ENCODE results near the gene RIPPLY2. TPM values are rescaled to one million over a fixed set of nuclear protein-coding genes. Genes with fewer than 3 reads are reported as not detected.

Gene RIPPLY2
- total and polyA plus RNA-seq, 7 donors = 0.41 TPM; not detected in 6

GRCh38 chr6:83878902-83879644, 25.9 kb downstream of the RIPPLY2 start:
- DNase-seq = no peak
- Histone ChIP-seq H3K27me3 (no peaks in the 10 kb centered on the region), H3K36me3 (no peaks in the 10 kb centered on the region), H3K27ac (no peak overlapping the region), H3K4me1 (peaks cover 0 to 4% (median 2%) of the 10 kb centered on the region in 4 donors), H3K9me3 (no peaks in the 10 kb centered on the region), H3K4me3 (no peak overlapping the region)
- TF ChIP-seq POLR2A (IDR thresholded peaks at IDR 0.05) (no peak), CTCF (IDR thresholded peaks at IDR 0.05) (no peak), EP300 (IDR thresholded peaks at IDR 0.05) (no peak), POLR2AphosphoS5 (IDR thresholded peaks at IDR 0.05) (no peak)
- intact Hi-C loops (cut with DNase I) = no loop called here
- 53 to 79% methylated on average over 4 of the region's 4 CpGs for WGBS, 2 donors

GRCh38 chr6:83879746-83880145, 26.6 kb downstream of the RIPPLY2 start:
- Histone ChIP-seq H3K4me1 (peaks cover 0 to 4% (median 2%) of the 10 kb centered on the region in 4 donors), H3K4me3 (no peak overlapping the region), H3K27ac (no peak overlapping the region), H3K9me3 (no peaks in the 10 kb centered on the region), H3K27me3 (no peaks in the 10 kb centered on the region), H3K36me3 (no peaks in the 10 kb centered on the region)
- intact Hi-C loops (cut with DNase I) = loop anchor here (5.0 to 10.0 kb wide), 2 partner anchors 348 to 1445 kb away; partner anchors contain the start of gene CEP162
- WGBS, 2 donors = 92 to 96% methylated on average over 4 of the region's 4 CpGs
- DNase-seq = no peak
- no peak for TF ChIP-seq POLR2A (IDR thresholded peaks at IDR 0.05)
- no peak for TF ChIP-seq POLR2AphosphoS5 (IDR thresholded peaks at IDR 0.05)
- no peak for TF ChIP-seq EP300 (IDR thresholded peaks at IDR 0.05)
- no peak for TF ChIP-seq CTCF (IDR thresholded peaks at IDR 0.05)

GRCh38 chr6:83883240-83883639, 30.1 kb downstream of the RIPPLY2 start:
- Histone ChIP-seq H3K9me3 (no peaks in the 10 kb centered on the region), H3K27ac (no peak overlapping the region), H3K4me3 (no peak overlapping the region), H3K36me3 (no peaks in the 10 kb centered on the region), H3K4me1 (peaks cover 0 to 4% (median 2%) of the 10 kb centered on the region in 4 donors), H3K27me3 (no peaks in the 10 kb centered on the region)
- 28 to 51% methylated on average over 2 of the region's 2 CpGs for WGBS, 2 donors
- TF ChIP-seq EP300 (IDR thresholded peaks at IDR 0.05) = no peak
- TF ChIP-seq POLR2A (IDR thresholded peaks at IDR 0.05) = no peak
- TF ChIP-seq POLR2AphosphoS5 (IDR thresholded peaks at IDR 0.05) = no peak
- no peak for TF ChIP-seq CTCF (IDR thresholded peaks at IDR 0.05)
- no peak for DNase-seq
- intact Hi-C loops (cut with DNase I) = loop anchor here (5.0 to 10.0 kb wide), 2 partner anchors 344 to 1442 kb away; partner anchors contain the start of gene CEP162

- peaks cover 0 to 4% (median 2%) of the 10 kb centered on the region in 4 donors for H3K4me1 ChIP-seq
- H3K4me3 ChIP-seq = no peak overlapping the region
- no peak for DNase-seq
- WGBS, 2 donors = 2 to 7% methylated on average over 4 of the region's 4 CpGs
- TF ChIP-seq POLR2A (IDR thresholded peaks at IDR 0.05) = no peak
- TF ChIP-seq CTCF (IDR thresholded peaks at IDR 0.05) = peak in 3 of 4 experiments; percentile 58 to 61 (median 59)
- H3K36me3 ChIP-seq = no peaks in the 10 kb centered on the region
- no peaks in the 10 kb centered on the region for H3K27me3 ChIP-seq
- intact Hi-C loops (cut with DNase I) = loop anchor here (5.0 to 10.0 kb wide), 2 partner anchors 343 to 1440 kb away; partner anchors contain the start of gene CEP162
- H3K27ac ChIP-seq = no peak overlapping the region
- no peaks in the 10 kb centered on the region for H3K9me3 ChIP-seq
Observed at GRCh38 chr6:83884523-83884922, 31.4 kb downstream of the RIPPLY2 start.
